H1 (cell line): ENCODE measurements around the gene MYO5B. TPM values are rescaled to one million over a fixed set of nuclear protein-coding genes. Genes with fewer than 3 reads are reported as not detected.

Source experiments
- GTF2F1 ChIP-seq: IDR thresholded peaks from 2 replicates; pipeline ENCODE4 v1.6.1; 2012; ENCODE audit warnings: low read depth, low read length, improper control_type of control experiment, borderline replicate concordance
- HDAC2 ChIP-seq, 2 experiments: fragments of 300-600 bp in 1 of 2; sonication (generic) in 1 of 2; IDR thresholded peaks; 2 replicates each; pipeline ENCODE4 v1.6.1; 2011 to 2012; ENCODE audit warnings: low read depth in 2 of 2, low read length in 2 of 2, mild to moderate bottlenecking in 2 of 2, moderate library complexity in 2 of 2, borderline replicate concordance in 1 of 2, inconsistent platforms in 1 of 2
- NRF1 ChIP-seq: IDR thresholded peaks from 2 replicates; pipeline ENCODE4 v1.6.1; 2011; ENCODE audit warnings: mild to moderate bottlenecking, low read depth, low read length, improper control_type of control experiment
- SP2 ChIP-seq: IDR thresholded peaks from 2 replicates; pipeline ENCODE4 v1.6.1; 2012; ENCODE audit warnings: mild to moderate bottlenecking, low read length, inconsistent platforms
- TAF7 ChIP-seq: optimal IDR thresholded peaks from 2 replicates; pipeline ENCODE3; 2011; ENCODE audit warnings: low read depth, mild to moderate bottlenecking, inconsistent platforms, low read length, moderate library complexity, borderline replicate concordance
- TEAD4 ChIP-seq: IDR thresholded peaks from 2 replicates; pipeline ENCODE4 v1.6.1; 2012; ENCODE audit warnings: low read depth, low read length, inconsistent platforms, mixed read lengths
- polyA plus RNA-seq, 7 experiments: library from polyadenylated mRNA; depleted of rRNA in 3 of 7; stranded (reverse) in 5 of 7; unstranded in 2 of 7; fragments of >200 nt in 5 of 7; fragments of 200-250 nt in 2 of 7; gene quantifications; 1 replicate in 5 of 7; 2 replicates in 1 of 7; 4 replicates in 1 of 7; pipeline versions ENCODE4 v1.2.1 to v1.2.3, GENCODE V29; 2011 to 2013; ENCODE audit warnings: missing spikeins in 2 of 7, mixed read lengths in 2 of 7
- total RNA-seq: library from RNA; stranded (reverse); fragmentation: NEBNext Ultra II Directional; extraction: Animal tissue kit (Norgen Biotek cat#: 25700); gene quantifications from 2 replicates; pipeline ENCODE4 v1.2.1, GENCODE V29; 2021
- TF ChIP-seq, protein P1 (sequence below): IDR thresholded peaks from 2 replicates; pipeline ENCODE4 v1.6.1; 2012; ENCODE audit warnings: low read length, inconsistent platforms

MYO5B gene
- total and polyA plus RNA-seq, 2 of the 8 experiments (the other 6 are each of a cell fraction or from before 2014, with no cell fraction given), result 6.4 to 7.7 TPM

DNA sequence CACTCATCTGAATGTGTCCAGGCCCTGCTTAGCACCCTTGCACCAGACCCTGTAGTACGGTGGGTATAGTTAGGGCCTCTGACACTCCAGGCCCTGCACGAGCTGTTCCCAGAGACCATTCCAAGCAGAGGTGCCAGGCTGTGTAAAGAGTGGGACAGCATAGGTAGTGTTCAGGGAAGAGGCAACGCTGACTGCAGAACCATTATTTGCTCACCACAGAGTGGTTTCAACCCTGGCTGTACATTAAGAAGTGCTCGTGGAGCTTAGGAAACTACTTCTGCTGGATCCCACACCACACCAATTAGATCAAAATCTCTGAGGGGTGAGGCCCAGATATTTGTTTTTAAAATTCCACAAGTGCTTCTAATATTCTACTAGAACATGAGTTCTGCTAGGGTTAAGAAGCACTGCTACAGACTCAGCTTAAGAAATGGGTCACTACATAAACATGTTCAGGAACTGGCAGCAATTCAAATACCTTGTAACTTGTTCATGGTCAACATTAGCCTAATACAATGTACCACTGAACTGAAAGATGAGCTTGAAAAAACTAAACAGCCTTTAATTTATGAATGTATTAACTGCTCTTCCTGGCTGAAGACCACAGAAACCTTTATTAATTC is 183.0 kb downstream of the MYO5B start (continued):
- TF ChIP-seq NRF1, result no peak
- no peak for TF ChIP-seq TEAD4
- no peak for TF ChIP-seq GTF2F1
- TF ChIP-seq HDAC2 (IDR thresholded peaks at IDR 0.05; ENCODE audit: borderline replicate concordance in 1 of 2, low read depth in 2 of 2, low read length in 2 of 2), result no peak
- TF ChIP-seq, protein P1, sequence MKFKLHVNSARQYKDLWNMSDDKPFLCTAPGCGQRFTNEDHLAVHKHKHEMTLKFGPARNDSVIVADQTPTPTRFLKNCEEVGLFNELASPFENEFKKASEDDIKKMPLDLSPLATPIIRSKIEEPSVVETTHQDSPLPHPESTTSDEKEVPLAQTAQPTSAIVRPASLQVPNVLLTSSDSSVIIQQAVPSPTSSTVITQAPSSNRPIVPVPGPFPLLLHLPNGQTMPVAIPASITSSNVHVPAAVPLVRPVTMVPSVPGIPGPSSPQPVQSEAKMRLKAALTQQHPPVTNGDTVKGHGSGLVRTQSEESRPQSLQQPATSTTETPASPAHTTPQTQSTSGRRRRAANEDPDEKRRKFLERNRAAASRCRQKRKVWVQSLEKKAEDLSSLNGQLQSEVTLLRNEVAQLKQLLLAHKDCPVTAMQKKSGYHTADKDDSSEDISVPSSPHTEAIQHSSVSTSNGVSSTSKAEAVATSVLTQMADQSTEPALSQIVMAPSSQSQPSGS, result no peak
- TF ChIP-seq SP2, result no peak
- TF ChIP-seq TAF7, result no peak
